HG02610 (cell line): Measurements from ENCODE around the gene ST3GAL2.
"Not testable (repeated sequence)": the region's sequence is repeated elsewhere in the genome, so short reads cannot be mapped to it uniquely, and the experiment has no call there.

Experiments
- ATAC-seq: cut with Tn5 transposase; IDR thresholded peaks from one replicate; pipeline ENCODE4 v1.9.1; 2021; ENCODE audit warnings: mild to moderate bottlenecking, moderate library complexity; ENCODE audit not compliant: unreplicated experiment

ST3GAL2 gene

DNA sequence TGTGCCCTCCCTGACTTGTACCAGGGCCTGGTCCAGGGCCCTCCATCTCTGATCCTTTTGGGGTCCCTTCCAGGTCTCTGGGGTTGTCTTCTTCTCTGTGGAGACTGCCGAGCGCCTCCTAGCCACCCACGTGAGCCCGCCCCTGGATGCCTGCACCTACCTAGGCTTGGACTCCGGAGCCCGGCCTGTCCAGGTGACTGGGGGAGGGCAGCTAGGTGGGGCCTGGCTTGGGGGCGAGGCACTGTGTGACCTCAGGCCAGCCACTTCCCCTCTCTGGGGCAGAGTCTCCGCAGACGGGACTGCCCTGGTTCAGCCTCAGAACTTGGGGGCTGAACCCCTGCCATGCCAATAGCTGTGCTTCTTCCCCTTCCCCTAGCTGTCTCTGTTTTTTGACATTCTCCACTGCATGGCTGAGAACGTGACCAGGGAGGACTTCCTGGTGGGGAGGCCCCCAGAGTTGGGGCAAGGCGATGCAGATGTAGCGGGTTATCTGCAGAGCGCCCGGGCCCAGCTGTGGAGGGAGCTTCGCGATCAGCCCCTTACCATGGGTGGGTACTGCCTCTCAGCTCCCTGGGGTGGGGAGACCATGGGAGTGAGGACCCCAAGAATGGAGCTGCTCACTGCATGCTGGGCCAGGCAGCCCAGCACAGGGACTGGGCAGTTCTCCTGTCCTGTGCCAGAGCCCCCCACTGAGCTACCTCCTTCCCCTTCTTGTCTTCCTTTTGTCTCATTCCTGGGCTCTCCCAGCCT lies 30.1 kb upstream of the ST3GAL2 start:
- no peak for ATAC-seq

DNA sequence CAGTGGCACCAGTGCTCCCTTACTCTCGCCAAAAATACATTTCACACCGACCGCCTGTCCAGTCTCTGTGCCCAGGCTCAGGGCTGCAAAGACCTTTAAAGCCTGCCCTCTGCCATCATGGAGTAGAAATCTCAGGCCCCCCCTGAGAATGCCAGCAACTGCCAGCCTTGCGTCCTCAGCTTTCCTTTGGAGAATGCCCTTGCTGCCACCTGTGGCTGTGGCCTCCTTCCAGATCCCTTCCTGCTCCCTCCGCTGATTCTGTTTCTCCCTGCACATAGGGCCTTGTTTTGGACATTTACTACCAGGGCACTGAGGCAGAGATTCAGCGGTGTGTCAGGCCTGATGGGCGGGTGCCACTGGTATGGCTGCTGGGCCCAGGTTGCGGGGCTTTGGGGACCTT lies 28.7 kb upstream of the ST3GAL2 start:
- ATAC-seq: no peak

DNA sequence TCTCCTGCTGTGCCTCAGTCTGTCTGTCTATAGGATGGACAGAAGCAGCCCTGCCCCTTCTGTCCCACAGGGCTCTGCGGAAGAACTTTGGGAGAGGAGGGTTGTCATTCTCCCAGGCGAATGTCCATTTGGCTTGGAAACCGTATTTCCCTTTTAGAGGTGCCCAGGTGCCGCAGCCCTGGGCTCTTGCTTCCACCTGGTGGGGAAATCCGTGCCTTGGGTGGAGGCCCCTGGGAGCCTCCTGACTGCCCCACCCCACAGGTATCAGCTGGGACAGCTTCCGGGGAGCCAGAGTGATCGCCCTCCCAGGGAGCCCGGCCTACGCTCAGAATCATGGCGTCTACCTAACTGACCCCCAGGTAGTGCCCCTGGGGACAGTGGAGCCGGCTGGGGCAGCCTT lies 28.2 kb upstream of the ST3GAL2 start:
- ATAC-seq: no peak

DNA sequence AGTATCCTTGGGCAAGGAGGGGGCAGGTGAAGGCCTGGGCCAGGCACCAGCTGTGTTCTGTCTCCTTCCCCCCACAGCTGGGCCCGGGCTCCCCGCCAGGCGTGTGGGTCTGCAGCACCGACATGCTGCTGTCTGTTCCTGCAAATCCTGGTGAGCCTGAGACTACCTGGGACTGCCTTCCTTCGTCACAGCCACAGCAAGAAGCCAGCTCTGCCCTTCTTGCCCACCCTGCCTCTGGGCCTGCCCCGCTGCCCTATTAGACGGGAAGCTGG lies 27.8 kb upstream of the ST3GAL2 start:
- ATAC-seq: no peak

DNA sequence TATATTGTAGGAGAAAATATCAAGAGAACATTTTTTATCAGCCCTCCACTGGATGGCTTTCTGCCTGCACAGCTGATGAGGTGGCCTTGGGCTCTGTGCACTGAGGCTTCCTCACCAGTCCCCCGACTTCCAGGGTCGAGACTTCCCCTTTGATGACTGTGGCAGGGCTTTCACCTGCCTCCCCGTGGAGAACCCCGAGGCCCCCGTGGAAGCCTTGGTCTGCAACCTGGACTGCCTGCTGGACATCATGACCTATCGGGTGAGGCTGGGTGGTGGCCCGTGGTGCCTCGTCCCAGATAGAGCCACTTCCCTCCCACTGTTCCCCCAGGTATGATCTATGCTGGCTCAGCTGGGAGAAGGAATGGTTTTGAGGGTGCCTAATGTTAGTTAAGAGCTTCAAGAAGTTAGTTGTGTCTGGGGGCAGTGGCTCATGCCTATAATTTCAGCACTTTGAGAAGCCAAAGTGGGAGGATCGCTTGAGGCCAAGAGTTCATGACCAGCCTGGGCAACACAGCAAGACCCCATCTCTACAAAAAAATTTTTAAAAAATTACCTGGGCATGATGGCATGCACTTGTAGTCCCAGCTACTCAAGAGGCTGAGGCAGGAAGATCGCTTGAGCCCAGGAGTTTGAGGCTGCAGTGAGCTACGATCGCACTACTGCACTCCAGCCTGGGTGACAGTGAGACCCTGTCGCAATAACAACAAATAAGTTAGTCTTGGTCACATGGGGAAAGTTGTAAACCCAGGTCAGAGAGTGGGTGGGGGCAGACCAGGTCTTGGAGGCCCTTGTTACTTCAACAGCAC lies 27.3 kb upstream of the ST3GAL2 start:
- ATAC-seq: no peak

DNA sequence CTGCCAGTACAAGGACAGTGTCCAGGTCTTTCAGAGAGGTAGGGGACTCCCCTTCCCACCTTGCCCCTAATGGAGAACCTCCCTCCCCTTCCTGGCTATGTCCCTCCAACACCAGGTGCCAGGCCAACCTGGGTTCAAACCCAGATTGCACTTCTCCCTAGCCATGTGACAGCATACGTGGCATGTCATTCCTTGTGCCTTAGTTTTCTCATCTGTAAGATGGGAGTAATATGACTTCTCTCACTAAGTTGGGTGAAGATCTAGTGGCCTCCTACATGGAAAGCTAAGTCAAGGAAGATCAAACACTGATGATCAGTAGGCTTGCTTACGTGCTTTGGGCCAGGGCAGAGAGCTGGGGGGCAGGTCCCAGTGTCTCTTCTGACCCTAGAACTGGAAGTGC lies 24.3 kb upstream of the ST3GAL2 start:
- ATAC-seq: no peak

DNA sequence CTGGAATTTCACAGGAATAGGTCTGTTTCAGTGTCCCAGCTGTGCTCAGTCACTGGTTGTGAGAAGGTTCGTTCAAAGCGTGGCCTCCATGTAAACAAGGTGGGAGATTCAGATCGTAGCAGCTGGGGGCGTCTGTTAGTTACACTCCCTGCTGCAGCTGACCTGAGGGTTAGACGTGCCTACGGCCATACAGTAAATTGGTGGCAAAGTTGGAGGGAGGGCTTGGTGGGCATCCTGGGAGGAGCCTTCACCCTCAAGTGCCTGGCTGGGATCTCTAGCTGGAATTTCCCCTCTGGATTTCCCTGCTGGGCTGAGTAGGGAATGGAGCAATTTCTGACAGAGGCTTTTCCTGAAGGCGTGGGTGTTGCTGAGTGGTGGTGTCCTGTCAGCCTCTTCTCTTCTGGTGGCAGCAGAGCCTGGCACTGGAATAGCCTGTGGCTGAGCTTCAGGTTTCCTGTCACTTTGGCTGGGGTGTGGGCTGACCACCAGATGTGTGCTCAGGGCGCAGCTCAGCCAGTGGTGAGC lies 21.9 kb upstream of the ST3GAL2 start:
- no peak for ATAC-seq

DNA sequence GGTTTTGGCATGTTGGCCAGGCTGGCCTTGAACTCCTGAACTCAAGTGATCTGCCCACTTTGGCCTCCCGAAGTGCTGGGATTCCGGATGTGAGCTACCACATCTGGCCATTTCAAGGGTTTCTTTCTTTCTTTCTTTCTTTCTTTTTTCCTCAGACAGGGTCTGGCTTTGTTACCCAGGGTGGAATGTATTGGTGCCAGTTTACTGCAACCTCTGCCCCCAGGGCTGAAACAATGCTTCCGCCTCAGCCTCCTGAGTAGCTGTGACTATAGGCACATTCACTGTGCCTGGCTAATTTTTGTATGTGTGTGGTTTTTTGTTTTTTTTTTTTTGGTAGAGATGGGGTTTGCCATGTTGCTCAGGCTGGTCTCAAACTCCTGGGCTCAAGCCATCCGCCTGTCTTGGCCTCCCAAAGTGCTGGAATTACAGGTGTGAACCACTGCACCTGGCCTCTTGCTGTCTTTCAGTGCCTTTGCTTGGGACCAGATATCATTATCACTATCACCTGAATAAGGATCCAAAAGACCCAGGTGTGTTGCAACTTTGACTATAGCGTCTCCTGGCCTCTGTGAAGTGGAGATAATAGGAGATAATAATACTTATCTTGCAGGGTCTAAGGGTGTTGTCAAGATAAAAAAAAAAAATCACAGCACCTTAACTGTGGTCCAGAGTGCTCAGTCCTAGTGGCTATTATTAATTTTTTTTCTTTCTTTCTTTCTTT lies 18.7 kb upstream of the ST3GAL2 start:
- ATAC-seq: no peak

DNA sequence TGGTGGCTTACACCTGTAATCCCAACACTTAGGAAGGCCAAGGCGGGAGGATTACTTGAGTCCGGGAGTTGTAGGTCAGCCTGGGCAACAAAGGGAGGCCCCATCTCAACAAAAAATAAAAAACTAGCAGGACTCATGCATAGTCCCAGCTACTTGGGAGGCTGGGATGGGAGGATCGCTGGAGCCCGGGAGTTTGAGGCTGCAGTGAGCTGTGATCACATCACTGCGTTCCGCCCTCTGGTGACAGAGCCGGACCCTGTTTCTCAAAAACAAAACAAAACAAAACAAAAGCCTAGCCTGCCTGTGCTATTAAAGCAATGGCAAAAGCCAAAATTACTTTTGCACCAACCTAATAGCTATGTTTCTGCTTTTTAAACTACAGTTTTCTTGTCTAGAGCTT lies 17.0 kb upstream of the ST3GAL2 start:
- no peak for ATAC-seq

DNA sequence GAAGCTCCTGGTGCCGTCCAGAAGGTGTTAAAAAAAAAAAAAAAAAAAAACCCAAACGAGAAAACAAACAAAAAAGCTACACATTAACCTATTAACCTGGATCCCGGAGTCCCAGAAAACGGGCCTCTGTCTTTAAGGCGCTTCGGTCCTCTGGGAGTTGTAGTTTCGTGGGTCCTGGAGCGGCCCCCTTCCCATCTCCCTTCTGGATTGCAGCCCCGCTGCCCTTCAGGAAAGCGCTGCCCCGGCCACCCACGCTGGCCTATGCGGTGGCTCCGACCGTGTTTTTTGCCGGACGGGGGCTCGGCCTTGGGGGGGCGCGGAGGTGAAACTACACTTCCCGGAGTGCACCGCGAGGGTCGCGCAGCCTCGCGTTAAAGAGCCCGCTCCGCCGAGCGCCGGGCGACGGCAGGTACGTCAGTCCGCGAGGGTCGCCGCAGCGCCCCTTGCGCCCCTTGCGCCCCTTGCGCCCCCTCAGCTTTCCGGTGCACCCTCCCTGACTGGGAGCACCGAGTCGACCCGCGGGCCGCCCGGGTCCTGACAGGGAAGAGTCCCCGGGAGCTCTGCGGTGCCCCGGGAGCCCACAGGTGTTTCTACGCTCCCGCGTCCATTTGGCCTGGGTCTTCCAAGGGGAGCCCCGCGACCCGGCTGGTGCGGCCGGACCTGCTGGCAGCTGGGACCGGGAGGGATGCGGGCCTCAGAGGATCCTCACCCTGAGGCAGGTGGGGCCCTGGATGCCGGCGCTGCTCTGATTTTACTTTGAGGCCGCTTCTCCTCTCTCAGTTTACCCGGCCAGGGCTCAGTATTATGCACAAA lies 15.5 kb upstream of the ST3GAL2 start, which contains the start of gene FCSK:
FCSK (plus strand) TSS at position 374 of the 813 bp plus-strand sequence. CDS start 8,596 bp downstream, outside the sequence.
- peak; percentile 74 for ATAC-seq

DNA sequence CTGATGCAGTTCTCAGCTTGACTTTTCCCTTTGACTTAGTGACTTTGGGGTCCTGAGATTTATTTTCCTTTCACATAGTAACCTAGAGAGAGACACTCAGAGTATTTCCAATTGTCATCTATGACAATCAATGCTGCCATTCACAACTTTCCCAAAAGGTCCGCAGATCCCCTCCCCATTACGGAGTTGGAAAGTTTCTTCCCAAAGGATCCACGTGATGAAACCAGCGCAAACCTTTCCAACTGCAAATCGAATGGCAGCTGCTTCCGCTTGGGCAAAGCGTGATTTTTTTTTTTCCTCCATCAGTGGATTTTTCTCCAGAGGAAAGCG lies 15.0 kb upstream of the ST3GAL2 start:
- ATAC-seq: peak; percentile 9

DNA sequence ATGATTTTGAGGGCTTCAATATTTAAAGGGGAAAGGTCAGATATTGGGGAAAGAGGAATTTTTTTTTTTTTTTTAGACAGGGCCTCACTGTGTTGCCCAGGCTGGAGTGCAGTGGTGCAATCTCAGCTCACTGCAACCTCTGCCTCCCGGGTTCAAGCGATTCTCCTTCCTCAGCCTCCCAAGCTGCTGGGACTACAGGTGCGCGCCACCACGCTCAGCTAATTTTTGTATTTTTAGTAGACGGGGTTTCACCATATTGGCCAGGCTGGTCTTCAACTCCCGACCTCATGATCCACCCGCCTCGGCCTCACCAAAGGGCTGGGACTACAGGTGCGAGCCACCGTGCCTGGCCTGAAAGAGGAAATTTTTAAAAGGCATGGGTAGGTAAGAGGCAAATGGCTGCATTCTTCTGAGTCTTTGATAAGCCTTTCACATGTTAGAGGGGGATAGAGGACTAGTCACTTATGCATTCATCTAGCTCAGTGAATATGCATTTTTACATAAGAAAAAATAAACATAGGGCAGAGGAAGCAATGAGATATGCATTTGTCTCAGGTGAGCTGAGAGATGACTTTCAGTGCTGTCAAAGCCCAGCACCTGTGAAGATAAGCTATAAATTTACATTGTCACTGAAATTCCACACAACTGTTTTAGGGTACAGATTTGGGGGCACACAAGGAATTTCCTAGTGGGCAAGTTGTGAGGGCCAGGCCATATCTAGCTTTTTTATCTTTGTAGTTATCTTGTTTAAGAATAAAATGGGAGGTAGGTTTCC lies 14.4 kb upstream of the ST3GAL2 start:
- ATAC-seq: no peak

DNA sequence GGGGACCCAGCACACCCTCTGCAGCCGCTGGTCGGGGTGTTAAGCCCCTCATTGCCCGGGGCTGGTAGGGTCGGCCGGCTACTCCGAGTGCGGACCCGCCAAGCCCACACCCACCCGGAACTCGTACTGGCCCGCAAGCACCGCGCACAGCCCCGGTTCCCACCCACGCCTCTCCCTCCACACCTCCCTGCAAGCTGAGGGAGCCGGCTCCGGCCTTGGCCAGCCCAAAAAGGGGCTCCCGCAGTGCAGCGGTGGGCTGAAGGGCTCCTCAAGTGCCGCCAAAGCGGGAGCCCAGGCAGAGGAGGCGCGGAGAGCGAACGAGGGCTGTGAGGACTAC lies 12.1 kb upstream of the ST3GAL2 start:
- ATAC-seq: not testable (repeated sequence)

DNA sequence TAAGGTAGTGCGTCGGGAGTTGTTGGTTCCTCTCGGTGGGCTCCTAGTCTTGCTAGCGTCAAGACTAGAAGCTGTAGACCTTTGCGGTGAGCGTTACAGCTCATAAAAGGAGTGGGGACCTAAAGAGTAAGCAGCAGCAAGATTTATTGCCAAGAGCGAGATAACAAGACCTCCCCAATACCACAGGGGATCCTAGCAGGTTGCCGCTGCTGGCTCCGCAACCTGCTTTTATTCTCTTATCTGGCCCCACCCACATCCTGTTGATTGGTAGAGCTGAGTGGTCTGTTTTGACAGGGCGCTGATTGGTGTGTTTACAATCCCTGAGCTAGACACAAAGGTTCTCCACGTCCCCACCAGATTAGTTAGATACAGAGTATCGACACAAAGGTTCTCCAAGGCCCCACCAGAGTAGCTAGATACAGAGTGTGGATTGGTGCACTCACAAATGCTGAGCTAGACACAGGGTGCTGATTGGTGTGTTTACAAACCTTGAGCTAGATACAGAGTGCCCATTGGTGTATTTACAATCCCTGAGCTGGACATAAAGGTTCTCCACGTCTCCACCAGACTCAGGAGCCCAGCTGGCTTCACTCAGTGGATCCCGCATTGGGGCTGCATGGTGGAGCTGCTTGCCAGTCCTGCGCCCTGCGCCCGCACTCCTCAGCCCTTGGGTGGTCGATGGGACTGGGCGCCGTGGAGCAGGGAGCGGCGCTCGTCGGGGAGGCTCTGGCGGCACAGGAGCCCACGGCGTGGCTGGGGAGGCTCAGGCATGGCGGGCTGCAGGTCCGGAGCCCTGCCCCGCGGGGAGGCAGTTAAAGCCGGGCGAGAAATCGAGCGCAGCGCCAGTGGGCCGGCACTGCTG lies 11.5 kb upstream of the ST3GAL2 start:
- ATAC-seq: not testable (repeated sequence)

DNA sequence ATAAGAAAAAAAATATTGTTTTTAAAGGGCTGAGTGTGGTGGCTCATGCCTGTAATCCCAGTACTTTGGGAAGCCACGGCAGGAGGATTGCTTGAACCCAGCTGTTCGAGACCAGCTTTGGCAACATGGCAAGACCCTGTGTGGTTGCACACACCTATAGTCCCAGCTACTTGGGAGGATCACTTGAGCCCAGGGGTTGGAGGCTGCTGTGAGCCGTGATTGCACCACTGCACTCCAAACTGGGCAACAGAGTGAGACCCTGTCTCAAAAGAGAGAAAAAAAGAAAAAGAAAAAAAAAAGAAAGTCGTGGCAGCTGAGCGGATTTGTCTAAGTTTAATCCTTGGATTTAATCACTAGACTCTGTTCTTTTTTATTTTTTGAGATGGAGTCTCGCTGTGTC lies 9.2 kb upstream of the ST3GAL2 start:
- no peak for ATAC-seq

DNA sequence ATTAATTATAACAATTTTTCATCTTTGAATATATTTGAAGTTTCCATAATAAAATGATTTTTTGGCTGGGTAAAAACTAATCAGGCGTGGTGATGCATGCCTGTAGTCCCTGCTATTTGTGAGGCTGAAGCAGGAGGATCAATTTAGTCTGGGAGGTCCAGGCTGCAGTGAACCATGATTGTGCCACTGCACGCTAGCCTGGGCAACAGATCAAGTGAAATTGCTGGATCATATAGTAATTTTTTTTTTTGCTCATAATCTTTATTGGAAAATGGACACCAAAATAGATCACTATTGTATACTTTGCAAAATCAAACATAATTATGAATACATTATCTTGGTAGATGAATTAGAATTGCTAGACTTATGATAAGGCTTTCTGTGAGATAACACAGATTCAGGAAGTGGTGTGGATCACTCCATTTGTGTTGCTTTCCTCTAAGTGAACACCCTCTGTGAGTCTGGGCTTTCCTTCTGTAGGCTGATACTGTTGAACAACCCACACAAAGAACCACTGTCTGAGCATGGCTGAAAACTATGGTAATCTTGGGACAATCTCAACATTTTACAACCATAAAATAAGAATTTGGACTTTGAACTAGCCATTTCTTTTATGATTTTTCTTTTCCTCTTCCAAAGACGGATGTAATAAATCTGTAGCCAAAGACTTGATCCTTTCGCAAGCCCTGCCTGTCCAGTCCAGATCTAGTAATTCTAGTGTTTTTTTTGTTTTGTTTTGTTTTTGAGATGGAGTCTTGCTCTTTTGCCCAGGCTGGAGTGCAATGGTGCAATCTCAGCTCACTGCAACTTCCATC lies 5.6 kb upstream of the ST3GAL2 start:
- no peak for ATAC-seq

DNA sequence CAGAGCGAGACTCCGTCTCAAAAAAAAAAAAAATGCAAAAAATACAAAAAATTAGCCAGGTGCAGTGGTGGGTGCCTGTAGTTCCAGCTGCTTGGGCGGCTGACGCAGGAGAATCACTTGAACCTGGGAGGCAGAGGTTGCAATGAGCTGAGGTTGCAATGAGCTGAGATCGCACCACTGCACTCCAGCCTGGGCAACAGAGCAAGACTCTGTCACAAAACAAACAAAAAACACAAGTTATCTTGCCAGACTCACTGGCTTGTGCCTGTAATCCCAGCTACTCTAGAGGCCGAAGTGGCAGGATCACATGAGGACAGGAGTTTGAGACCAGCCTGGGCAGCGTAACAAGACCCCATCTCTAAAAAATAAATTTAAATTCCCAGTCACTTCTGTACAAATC lies 3.4 kb upstream of the ST3GAL2 start:
- no peak for ATAC-seq

DNA sequence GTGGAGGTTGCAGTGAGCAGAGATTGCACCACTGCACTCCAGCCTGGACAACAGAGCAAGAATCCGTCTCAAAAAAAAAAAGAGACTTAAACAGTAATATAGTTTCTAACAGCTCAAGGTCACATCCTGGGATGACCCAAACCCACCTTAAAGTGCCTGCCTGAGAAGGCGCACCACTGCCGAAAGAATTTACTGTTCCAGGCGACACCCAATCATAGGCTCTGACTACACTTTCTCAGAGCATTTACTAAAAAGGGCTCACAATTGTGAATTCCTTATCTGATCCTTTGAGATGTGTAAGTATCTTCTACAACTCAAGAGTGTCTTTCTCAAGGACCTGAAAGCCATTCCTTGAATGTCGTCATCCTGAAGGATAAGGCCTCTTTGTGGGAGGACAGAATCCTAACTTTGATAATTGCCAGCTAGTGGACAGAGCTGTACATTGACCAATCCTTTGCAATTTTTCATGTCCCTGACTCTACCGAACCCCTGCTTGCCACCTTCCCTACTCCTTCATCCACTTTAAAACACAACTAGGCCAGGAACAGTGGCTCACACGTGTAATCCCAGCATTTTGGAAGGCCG lies 2.6 kb upstream of the ST3GAL2 start:
- no peak for ATAC-seq
